Measurements from ENCODE around the gene COQ2. TPM values are rescaled to one million over a fixed set of nuclear protein-coding genes. Genes with fewer than 3 reads are reported as not detected.

COQ2 gene
- total and polyA plus RNA-seq, 4 experiments from 2014 or later, result 5.5 to 7.6 (median 6.8) TPM

DNA sequence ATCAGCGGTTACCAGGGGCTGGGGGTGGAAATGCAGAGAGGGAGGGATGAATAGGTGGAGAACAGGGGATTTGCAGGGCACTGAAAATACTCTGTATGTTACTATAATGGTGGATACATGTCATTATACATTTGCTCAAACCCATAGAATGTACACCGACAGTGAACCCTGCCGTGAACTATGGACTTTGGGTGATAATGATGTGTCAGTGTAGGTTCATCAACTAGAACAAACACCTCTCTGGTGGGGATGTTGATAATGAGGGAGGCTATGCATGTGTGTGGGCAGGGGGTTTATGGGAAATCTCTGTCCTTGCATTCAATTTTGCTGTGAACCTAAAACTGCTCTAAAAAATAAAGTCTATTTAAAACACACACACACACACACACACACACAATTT is 38.5 kb upstream of the COQ2 start:
- H3K4me3 Mint-ChIP-seq, result no peak overlapping the region
- CTCF ChIA-PET (ENCODE audit: partially characterized antibody), result interaction anchor here (1.4 kb wide), 1 partner anchor 43 kb away, joined by 4 read pairs; no protein-coding TSS in a partner anchor

DNA sequence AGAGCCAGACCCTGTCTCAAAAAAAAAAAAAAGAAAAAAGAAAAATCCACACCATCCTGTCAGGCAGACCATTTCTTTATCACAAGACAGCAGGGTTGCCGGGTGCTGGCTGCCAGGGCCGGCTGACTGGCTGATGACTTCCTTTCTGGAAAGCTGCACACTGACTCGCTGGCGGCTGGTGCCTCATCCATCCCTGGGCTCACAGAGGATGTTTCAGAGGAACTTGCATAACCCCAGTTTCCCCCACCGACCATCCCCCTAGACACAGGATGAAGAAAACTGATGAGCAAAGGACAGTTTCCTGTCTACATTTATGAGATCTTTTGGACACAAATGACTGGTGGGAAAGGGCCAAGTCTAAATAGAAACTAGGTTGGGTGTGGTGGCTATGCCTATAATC is 36.0 kb upstream of the COQ2 start:
- Mint-ChIP-seq H3K27ac (peak overlapping the region in 4 of 7 donors; percentile 34 to 66 (median 49)), H3K36me3 (peaks cover 50 to 54% of the 10 kb centered on the region in 2 donors), H3K27me3 (no peaks in the 10 kb centered on the region), H3K4me1 (peaks cover under 1 to 11% (median 4%) of the 10 kb centered on the region in 4 donors), H3K4me3 (no peak overlapping the region), H3K9me3 (no peaks in the 10 kb centered on the region)
- ChIA-PET POLR2A (ENCODE audit: partially characterized antibody) (no interaction called here), CTCF (ENCODE audit: partially characterized antibody) (no interaction called here)
- intact Hi-C loops (cut with micrococcal nuclease), result no loop called here
- no peak overlapping the region for H3K4me3 ChIP-seq (ENCODE audit: low read length in 2 of 2)
- no peak overlapping the region for H3K27ac ChIP-seq (ENCODE audit: low read depth, low read length)
- H3K27me3 ChIP-seq (ENCODE audit: insufficient read depth, low read length), result no peaks in the 10 kb centered on the region
- H3K4me1 ChIP-seq (ENCODE audit: insufficient read depth, low read length), result no peaks in the 10 kb centered on the region
- no peak for DNase-seq
- no peaks in the 10 kb centered on the region for H3K9me3 ChIP-seq (ENCODE audit: control insufficient read depth in 1 of 2, low read length in 2 of 2)
- peaks cover 8% of the 10 kb centered on the region for H3K36me3 ChIP-seq (ENCODE audit: insufficient read depth, low read length)

More for the DNA sequence above, 38.5 kb upstream of the COQ2 start:
- no peak overlapping the region for H3K4me3 ChIP-seq (ENCODE audit: low read length in 2 of 2)
- H3K4me1 Mint-ChIP-seq, result peaks cover 4 to 11% (median 8%) of the 10 kb centered on the region in 4 donors
- no peak for DNase-seq
- no peaks in the 10 kb centered on the region for H3K4me1 ChIP-seq (ENCODE audit: insufficient read depth, low read length)
- H3K36me3 ChIP-seq (ENCODE audit: insufficient read depth, low read length), result no peaks in the 10 kb centered on the region
- no peak overlapping the region for H3K27ac ChIP-seq (ENCODE audit: low read depth, low read length)
- H3K27me3 ChIP-seq (ENCODE audit: insufficient read depth, low read length), result no peaks in the 10 kb centered on the region
- H3K9me3 ChIP-seq (ENCODE audit: control insufficient read depth in 1 of 2, low read length in 2 of 2), result no peaks in the 10 kb centered on the region
- peaks cover 37 to 43% of the 10 kb centered on the region in 2 donors for H3K36me3 Mint-ChIP-seq
- no peaks in the 10 kb centered on the region for H3K27me3 Mint-ChIP-seq
- H3K27ac Mint-ChIP-seq, result peak overlapping the region in 2 of 7 donors; percentile 3 to 50
- H3K9me3 Mint-ChIP-seq, result no peaks in the 10 kb centered on the region
- POLR2A ChIA-PET (ENCODE audit: partially characterized antibody), result no interaction called here
- intact Hi-C loops (cut with micrococcal nuclease), result no loop called here

DNA sequence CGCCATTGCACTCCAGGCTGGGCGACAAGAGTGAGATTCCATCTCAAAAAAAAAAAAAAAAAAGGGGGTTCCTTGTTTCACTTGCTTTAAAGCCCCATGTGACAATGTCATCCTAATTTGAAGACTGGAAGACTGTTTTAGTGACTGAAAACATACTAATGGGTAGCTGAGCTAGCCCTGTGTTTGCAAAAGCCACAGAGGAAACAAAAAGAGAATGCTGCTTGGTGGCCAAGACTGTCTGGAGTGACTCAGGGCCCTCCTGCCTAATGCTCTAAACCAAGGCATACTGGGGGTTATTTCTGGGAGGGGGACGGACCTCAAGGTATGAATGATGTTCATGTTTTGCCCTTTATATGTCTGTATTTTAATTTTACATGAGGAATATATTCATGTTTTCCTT is 34.1 kb upstream of the COQ2 start:
- ChIA-PET CTCF (ENCODE audit: partially characterized antibody) (interaction anchor here (1.1 kb wide), 1 partner anchor 10 kb away, joined by 3 read pairs; no protein-coding TSS in a partner anchor), POLR2A (ENCODE audit: partially characterized antibody) (no interaction called here)
- H3K27ac ChIP-seq (ENCODE audit: low read depth, low read length), result no peak overlapping the region
- intact Hi-C loops (cut with micrococcal nuclease), result no loop called here
- Mint-ChIP-seq H3K9me3 (no peaks in the 10 kb centered on the region), H3K27me3 (no peaks in the 10 kb centered on the region), H3K27ac (no peak overlapping the region), H3K36me3 (peaks cover 52 to 53% of the 10 kb centered on the region in 2 donors), H3K4me3 (no peak overlapping the region), H3K4me1 (peaks cover 0 to 11% (median 4%) of the 10 kb centered on the region in 4 donors)
- no peaks in the 10 kb centered on the region for H3K27me3 ChIP-seq (ENCODE audit: insufficient read depth, low read length)
- no peak for DNase-seq
- H3K4me1 ChIP-seq (ENCODE audit: insufficient read depth, low read length), result no peaks in the 10 kb centered on the region
- peaks cover 8% of the 10 kb centered on the region for H3K36me3 ChIP-seq (ENCODE audit: insufficient read depth, low read length)
- no peak overlapping the region for H3K4me3 ChIP-seq (ENCODE audit: low read length in 2 of 2)
- no peaks in the 10 kb centered on the region for H3K9me3 ChIP-seq (ENCODE audit: control insufficient read depth in 1 of 2, low read length in 2 of 2)

GRCh38 chr4:83317671-83318070 is 33.1 kb upstream of the COQ2 start:
- ChIA-PET CTCF (ENCODE audit: partially characterized antibody) (interaction anchor here (0.5 kb wide), 1 partner anchor 874 kb away, joined by 3 read pairs; no protein-coding TSS in a partner anchor), POLR2A (ENCODE audit: partially characterized antibody) (no interaction called here)
- no peaks in the 10 kb centered on the region for H3K9me3 ChIP-seq (ENCODE audit: control insufficient read depth in 1 of 2, low read length in 2 of 2)
- Mint-ChIP-seq H3K27ac (no peak overlapping the region), H3K36me3 (peaks cover 48 to 54% of the 10 kb centered on the region in 2 donors), H3K4me3 (no peak overlapping the region), H3K4me1 (peaks cover 0 to 5% (median 4%) of the 10 kb centered on the region in 4 donors), H3K9me3 (no peaks in the 10 kb centered on the region), H3K27me3 (no peaks in the 10 kb centered on the region)
- H3K4me1 ChIP-seq (ENCODE audit: insufficient read depth, low read length), result no peaks in the 10 kb centered on the region
- H3K36me3 ChIP-seq (ENCODE audit: insufficient read depth, low read length), result peaks cover 8% of the 10 kb centered on the region
- no peak overlapping the region for H3K4me3 ChIP-seq (ENCODE audit: low read length in 2 of 2)
- H3K27ac ChIP-seq (ENCODE audit: low read depth, low read length), result no peak overlapping the region
- DNase-seq, result no peak
- no peaks in the 10 kb centered on the region for H3K27me3 ChIP-seq (ENCODE audit: insufficient read depth, low read length)
- intact Hi-C loops (cut with micrococcal nuclease), result no loop called here

DNA sequence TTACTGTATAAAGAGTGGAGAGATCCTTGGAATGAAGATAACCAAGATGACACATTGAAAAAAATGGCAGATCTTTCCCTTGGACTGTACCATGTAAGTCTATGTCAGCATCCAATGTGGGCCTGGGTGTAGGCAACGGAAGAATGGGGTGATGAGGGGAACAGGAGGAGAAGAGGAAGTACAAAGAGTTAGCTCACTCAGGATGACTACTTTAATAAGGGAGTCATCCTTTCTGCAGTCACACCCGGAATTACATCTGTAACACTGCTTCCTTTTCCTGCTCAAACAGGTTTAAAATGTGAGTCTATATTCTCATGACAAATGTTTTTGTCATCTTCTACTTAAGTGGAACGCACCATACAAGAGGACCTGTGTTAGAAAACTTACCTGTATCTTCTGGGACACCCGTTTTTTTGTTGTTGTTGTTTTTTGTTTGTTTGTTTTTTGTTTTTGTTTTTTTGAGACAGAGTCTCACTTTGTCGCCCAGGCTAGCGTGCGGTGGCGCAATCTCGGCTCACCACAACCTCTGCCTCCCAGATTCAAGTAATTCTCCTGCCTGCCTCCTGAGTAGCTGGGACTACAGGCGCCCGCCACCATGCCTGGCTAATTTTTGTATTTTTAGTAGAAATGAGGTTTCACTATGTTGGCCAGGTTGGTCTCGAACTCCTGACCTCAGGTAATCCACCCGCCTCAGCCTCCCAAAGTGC is 32.0 kb upstream of the COQ2 start:
- Mint-ChIP-seq H3K9me3 (no peaks in the 10 kb centered on the region), H3K27me3 (no peaks in the 10 kb centered on the region), H3K27ac (peak overlapping the region in 1 of 7 donors; percentile 48), H3K36me3 (peaks cover 49 to 51% of the 10 kb centered on the region in 2 donors), H3K4me1 (peaks cover 0 to 5% (median 4%) of the 10 kb centered on the region in 4 donors), H3K4me3 (no peak overlapping the region)
- H3K27me3 ChIP-seq (ENCODE audit: insufficient read depth, low read length), result no peaks in the 10 kb centered on the region
- H3K4me1 ChIP-seq (ENCODE audit: insufficient read depth, low read length), result no peaks in the 10 kb centered on the region
- intact Hi-C loops (cut with micrococcal nuclease), result no loop called here
- peaks cover 8% of the 10 kb centered on the region for H3K36me3 ChIP-seq (ENCODE audit: insufficient read depth, low read length)
- H3K9me3 ChIP-seq (ENCODE audit: control insufficient read depth in 1 of 2, low read length in 2 of 2), result no peaks in the 10 kb centered on the region
- ChIA-PET POLR2A (ENCODE audit: partially characterized antibody) (no interaction called here), CTCF (ENCODE audit: partially characterized antibody) (no interaction called here)
- DNase-seq, result no peak
- H3K4me3 ChIP-seq (ENCODE audit: low read length in 2 of 2), result no peak overlapping the region
- no peak overlapping the region for H3K27ac ChIP-seq (ENCODE audit: low read depth, low read length)

GRCh38 chr4:83315341-83315870 is 30.8 kb upstream of the COQ2 start:
- Mint-ChIP-seq H3K27ac (no peak overlapping the region), H3K9me3 (no peaks in the 10 kb centered on the region), H3K27me3 (no peaks in the 10 kb centered on the region), H3K36me3 (peaks cover 47 to 53% of the 10 kb centered on the region in 2 donors), H3K4me1 (no peaks in the 10 kb centered on the region), H3K4me3 (no peak overlapping the region)
- CTCF ChIA-PET (ENCODE audit: partially characterized antibody), result no interaction called here
- Histone ChIP-seq H3K36me3 (ENCODE audit: insufficient read depth, low read length) (peaks cover 8% of the 10 kb centered on the region), H3K27me3 (ENCODE audit: insufficient read depth, low read length) (no peaks in the 10 kb centered on the region), H3K4me3 (ENCODE audit: low read length in 2 of 2) (no peak overlapping the region), H3K9me3 (ENCODE audit: control insufficient read depth in 1 of 2, low read length in 2 of 2) (no peaks in the 10 kb centered on the region), H3K4me1 (ENCODE audit: insufficient read depth, low read length) (no peaks in the 10 kb centered on the region), H3K27ac (ENCODE audit: low read depth, low read length) (no peak overlapping the region)
- POLR2A ChIA-PET (ENCODE audit: partially characterized antibody), result no interaction called here
- no peak for DNase-seq
- intact Hi-C loops (cut with micrococcal nuclease), result no loop called here

DNA sequence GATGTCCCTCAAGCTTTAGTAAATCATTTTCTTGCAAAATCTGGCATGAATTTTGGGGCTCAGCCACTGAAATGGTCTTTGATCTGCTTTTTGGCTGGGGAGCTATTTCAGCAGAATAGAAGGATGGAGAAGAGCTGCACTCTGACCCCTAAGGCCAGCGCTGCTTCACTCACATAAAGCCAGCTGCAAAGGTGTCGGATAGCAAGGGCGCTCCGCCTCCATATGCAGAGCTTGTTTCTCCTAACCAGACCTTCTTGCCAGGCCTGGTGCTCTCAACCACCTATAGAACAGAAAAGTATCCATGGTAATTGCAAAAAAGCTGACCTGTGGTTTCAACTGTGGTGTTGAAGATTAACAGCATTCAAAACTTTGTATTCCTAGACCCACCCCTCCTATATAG is 24.1 kb upstream of the COQ2 start:
- no peaks in the 10 kb centered on the region for H3K9me3 ChIP-seq (ENCODE audit: control insufficient read depth in 1 of 2, low read length in 2 of 2)
- Mint-ChIP-seq H3K36me3 (peaks cover 44 to 47% of the 10 kb centered on the region in 2 donors), H3K4me3 (no peak overlapping the region), H3K9me3 (no peaks in the 10 kb centered on the region), H3K27ac (no peak overlapping the region), H3K27me3 (no peaks in the 10 kb centered on the region), H3K4me1 (no peaks in the 10 kb centered on the region)
- no peak overlapping the region for H3K4me3 ChIP-seq (ENCODE audit: low read length in 2 of 2)
- H3K27me3 ChIP-seq (ENCODE audit: insufficient read depth, low read length), result no peaks in the 10 kb centered on the region
- CTCF ChIA-PET (ENCODE audit: partially characterized antibody), result no interaction called here
- intact Hi-C loops (cut with micrococcal nuclease), result no loop called here
- POLR2A ChIA-PET (ENCODE audit: partially characterized antibody), result interaction anchor here (1.3 kb wide), 1 partner anchor 24 kb away, joined by 7 read pairs; the partner anchor contains the start of gene COQ2
- no peak overlapping the region for H3K27ac ChIP-seq (ENCODE audit: low read depth, low read length)
- no peaks in the 10 kb centered on the region for H3K4me1 ChIP-seq (ENCODE audit: insufficient read depth, low read length)
- peaks cover 5% of the 10 kb centered on the region for H3K36me3 ChIP-seq (ENCODE audit: insufficient read depth, low read length)
- DNase-seq, result no peak

Measured in CD4-positive, alpha-beta memory T cell (primary cell).